H7 (cell line): ENCODE data around the gene NPFFR1. TPM values are rescaled to one million over a fixed set of nuclear protein-coding genes. Genes with fewer than 3 reads are reported as not detected.
"Not testable (repeated sequence)": the region's sequence is repeated elsewhere in the genome, so short reads cannot be mapped to it uniquely, and the experiment has no call there.

ENCODE experiments used
- DNase-seq: peaks from one replicate; pipeline ENCODE4 v3.0.0; 2012
- H3K27me3 ChIP-seq: 2 replicates; pipeline ENCODE4 v1.6.0; 2011; ENCODE audit warnings: mild to moderate bottlenecking, low read length; ENCODE audit not compliant: control insufficient read depth, insufficient read depth
- H3K36me3 ChIP-seq: replicated peaks from 2 replicates; pipeline ENCODE4 v1.5.1; 2011; ENCODE audit warnings: low read length; ENCODE audit not compliant: control insufficient read depth, insufficient read depth
- H3K4me3 ChIP-seq: 2 replicates; pipeline ENCODE4 v1.5.1; 2011; ENCODE audit warnings: low read depth, mild to moderate bottlenecking, control low read depth, low read length, moderate library complexity; ENCODE audit not compliant: insufficient read depth
- total RNA-seq: library from RNA; depleted of rRNA; stranded (reverse); fragments of >200 nt; shearing (Covaris generic); gene quantifications from 2 replicates; pipeline ENCODE4 v1.2.3, GENCODE V29; 2014

The NPFFR1 gene
- total RNA-seq, 1 experiment from 2014 or later: not detected

GRCh38 chr10:70239077-70239976 lies 44.5 kb downstream of the NPFFR1 start:
- H3K27me3 ChIP-seq, H3K36me3 ChIP-seq, DNase-seq, H3K4me3 ChIP-seq: not testable (repeated sequence)

- H3K27me3 ChIP-seq, H3K36me3 ChIP-seq, H3K4me3 ChIP-seq, DNase-seq: not testable (repeated sequence)
Observed at GRCh38 chr10:70237958-70238536, 45.8 kb downstream of the NPFFR1 start.

GRCh38 chr10:70234668-70235447 lies 48.9 kb downstream of the NPFFR1 start:
- Histone ChIP-seq H3K27me3 (no peaks in the 10 kb centered on the region), H3K4me3 (no peak overlapping the region), H3K36me3 (no peaks in the 10 kb centered on the region)
- DNase-seq: no peak

GRCh38 chr10:70233939-70234300 lies 49.9 kb downstream of the NPFFR1 start:
- peak; percentile 76 for DNase-seq
- no peaks in the 10 kb centered on the region; the same call in 1 of the 2 replicates for H3K36me3 ChIP-seq
- H3K4me3 ChIP-seq: peak overlapping the region; percentile 84
- H3K27me3 ChIP-seq: no peaks in the 10 kb centered on the region

GRCh38 chr10:70233109-70233938 lies 50.5 kb downstream of the NPFFR1 start, which contains the start of gene PPA1:
TSS of gene PPA1 (minus strand) at chr10:70233429. CDS start at chr10:70233327, 102 bp downstream.
- DNase-seq: peak; percentile 100

GRCh38 chr10:70232859-70233108 lies 51.0 kb downstream of the NPFFR1 start:
- no peak for DNase-seq
- Histone ChIP-seq H3K36me3 (peaks cover 3% of the 10 kb centered on the region; the same call in 1 of the 2 replicates), H3K4me3 (peak overlapping the region; percentile 84), H3K27me3 (no peaks in the 10 kb centered on the region)

More at GRCh38 chr10:70233109-70233938, 50.5 kb downstream of the NPFFR1 start, which contains the start of gene PPA1:
- Histone ChIP-seq H3K36me3 (peaks cover 3% of the 10 kb centered on the region; the same call in 1 of the 2 replicates), H3K4me3 (peak within 1 kb of the TSS; percentile 84), H3K27me3 (no peaks in the 10 kb centered on the region)

- peaks cover 3% of the 10 kb centered on the region; the same call in 1 of the 2 replicates for H3K36me3 ChIP-seq
- peak overlapping the region; percentile 84 for H3K4me3 ChIP-seq
- DNase-seq: peak; percentile 54
- H3K27me3 ChIP-seq: no peaks in the 10 kb centered on the region
Observed at GRCh38 chr10:70232155-70232858, 51.5 kb downstream of the NPFFR1 start.

GRCh38 chr10:70228491-70228890 lies 55.3 kb downstream of the NPFFR1 start:
- no peak for DNase-seq
- H3K4me3 ChIP-seq: no peak overlapping the region
- H3K36me3 ChIP-seq: peaks cover 3% of the 10 kb centered on the region; the same call in 1 of the 2 replicates
- no peaks in the 10 kb centered on the region for H3K27me3 ChIP-seq

GRCh38 chr10:70227548-70228320 lies 56.1 kb downstream of the NPFFR1 start:
- peaks cover 3% of the 10 kb centered on the region; the same call in 1 of the 2 replicates for H3K36me3 ChIP-seq
- no peaks in the 10 kb centered on the region for H3K27me3 ChIP-seq
- no peak for DNase-seq
- no peak overlapping the region for H3K4me3 ChIP-seq

- H3K4me3 ChIP-seq: no peak overlapping the region
- peaks cover 3% of the 10 kb centered on the region; the same call in 1 of the 2 replicates for H3K36me3 ChIP-seq
- no peaks in the 10 kb centered on the region for H3K27me3 ChIP-seq
- no peak for DNase-seq
Observed at GRCh38 chr10:70223728-70224127, 60.1 kb downstream of the NPFFR1 start.

- H3K4me3 ChIP-seq, H3K27me3 ChIP-seq, DNase-seq, H3K36me3 ChIP-seq: not testable (repeated sequence)
Observed at GRCh38 chr10:70222811-70223447, 60.9 kb downstream of the NPFFR1 start.

GRCh38 chr10:70222340-70222794 lies 61.4 kb downstream of the NPFFR1 start:
- no peaks in the 10 kb centered on the region; the same call in 1 of the 2 replicates for H3K36me3 ChIP-seq
- no peak overlapping the region for H3K4me3 ChIP-seq
- H3K27me3 ChIP-seq: no peaks in the 10 kb centered on the region
- no peak for DNase-seq
